EL (cell line): ENCODE data around the gene MGRN1.

ENCODE experiments used
- DNase-seq: peaks from one replicate; pipeline ENCODE4 v3.0.0-alpha.2; 2016

MGRN1 gene

GRCh38 chr16:4606354-4606753 is 18.3 kb upstream of the MGRN1 start:
- DNase-seq = no peak

- DNase-seq = no peak
These were observed 16.6 kb upstream of the MGRN1 start for GRCh38 chr16:4607841-4608703.

GRCh38 chr16:4608704-4608980 is 16.0 kb upstream of the MGRN1 start:
- no peak for DNase-seq

- DNase-seq = no peak
These were observed 15.2 kb upstream of the MGRN1 start for GRCh38 chr16:4609200-4610010.

- DNase-seq = no peak
These were observed 14.3 kb upstream of the MGRN1 start for GRCh38 chr16:4610011-4611005.

- DNase-seq = peak; percentile 32
These were observed 13.1 kb upstream of the MGRN1 start for GRCh38 chr16:4611337-4612021.

GRCh38 chr16:4612474-4612931 is 12.1 kb upstream of the MGRN1 start:
- DNase-seq = no peak

- no peak for DNase-seq
These were observed 11.5 kb upstream of the MGRN1 start for GRCh38 chr16:4612977-4613635.

GRCh38 chr16:4613636-4614570 is 10.7 kb upstream of the MGRN1 start:
- peak; percentile 43 for DNase-seq

- DNase-seq = peak; percentile 91
These were observed 9.8 kb upstream of the MGRN1 start, which contains the start of gene UBALD1 for GRCh38 chr16:4614571-4615383. Gene UBALD1 (minus strand): TSS chr16:4614888. CDS start chr16:4614797, 91 bp downstream.

GRCh38 chr16:4615384-4616046 is 9.1 kb upstream of the MGRN1 start:
- DNase-seq = no peak

GRCh38 chr16:4616047-4616811 is 8.4 kb upstream of the MGRN1 start:
- peak; percentile 100 for DNase-seq

- no peak for DNase-seq
These were observed 6.7 kb upstream of the MGRN1 start for GRCh38 chr16:4617880-4618279.

GRCh38 chr16:4618645-4619418 is 5.8 kb upstream of the MGRN1 start:
- no peak for DNase-seq

- no peak for DNase-seq
These were observed 1.0 kb upstream of the MGRN1 start for GRCh38 chr16:4623593-4623992.

GRCh38 chr16:4624827-4625559 is 367 bp downstream of the MGRN1 start:
- DNase-seq = peak; percentile 64
